ENCODE results near the gene FBXO24. TPM values are rescaled to one million over a fixed set of nuclear protein-coding genes. Genes with fewer than 3 reads are reported as not detected.

Gene FBXO24
- total and polyA plus RNA-seq, 9 of the 15 experiments (the other 6 are each of a cell fraction or from before 2014, with no cell fraction given) = 0.17 to 0.95 (median 0.50) TPM

DNA sequence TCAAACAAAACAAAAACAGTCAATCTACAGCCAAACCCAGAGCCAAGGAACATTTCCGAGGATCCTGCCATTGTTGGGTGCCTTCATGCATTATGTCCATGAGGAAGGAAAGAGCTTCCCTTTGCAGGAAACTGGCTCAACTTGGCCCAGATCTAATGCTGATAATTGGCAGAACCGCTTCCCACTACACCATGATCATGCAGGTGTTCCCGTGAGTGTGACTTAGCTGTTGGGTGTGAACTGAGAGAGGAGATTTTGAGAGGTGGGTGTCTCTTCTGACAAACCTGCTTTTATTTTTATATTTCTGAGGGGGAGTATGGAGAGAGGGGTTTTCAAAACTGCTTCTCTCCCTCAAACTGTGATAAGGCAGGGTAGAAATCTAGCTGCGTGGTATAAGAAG lies 27.0 kb upstream of the FBXO24 start (continued):
- TF ChIP-seq ZHX1 (conservative IDR thresholded peaks at IDR 0.05; ENCODE audit: low read length) (no peak), ZBTB2 (IDR thresholded peaks at IDR 0.05) (no peak), CHCHD3 (CRISPR knock-in tag; IDR thresholded peaks at IDR 0.05) (no peak), FOXA1 (IDR thresholded peaks at IDR 0.05; ENCODE audit: borderline replicate concordance) (no peak), KLF13 (tag; IDR thresholded peaks at IDR 0.05; ENCODE audit: borderline replicate concordance, low read depth) (no peak), GATAD2A (IDR thresholded peaks at IDR 0.05) (no peak), MAFG (tag; conservative IDR thresholded peaks at IDR 0.05) (no peak)
- TF ChIP-seq, protein P1, sequence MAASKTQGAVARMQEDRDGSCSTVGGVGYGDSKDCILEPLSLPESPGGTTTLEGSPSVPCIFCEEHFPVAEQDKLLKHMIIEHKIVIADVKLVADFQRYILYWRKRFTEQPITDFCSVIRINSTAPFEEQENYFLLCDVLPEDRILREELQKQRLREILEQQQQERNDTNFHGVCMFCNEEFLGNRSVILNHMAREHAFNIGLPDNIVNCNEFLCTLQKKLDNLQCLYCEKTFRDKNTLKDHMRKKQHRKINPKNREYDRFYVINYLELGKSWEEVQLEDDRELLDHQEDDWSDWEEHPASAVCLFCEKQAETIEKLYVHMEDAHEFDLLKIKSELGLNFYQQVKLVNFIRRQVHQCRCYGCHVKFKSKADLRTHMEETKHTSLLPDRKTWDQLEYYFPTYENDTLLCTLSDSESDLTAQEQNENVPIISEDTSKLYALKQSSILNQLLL (CRISPR knock-in tag; IDR thresholded peaks at IDR 0.05; ENCODE audit: borderline replicate concordance) = no peak
